Thyroid gland (tissue), 4 donors: Measurements from ENCODE around the gene ACTR10.

Experiments
- POLR2A ChIP-seq, 2 donors: fragments of 450-650 bp; IDR thresholded peaks; one replicate each; pipeline ENCODE4 v1.6.1; 2017; ENCODE audit warnings: antibody characterized with exemption in 2 of 2, mild to moderate bottlenecking in 2 of 2, moderate library complexity in 1 of 2
- TF ChIP-seq, protein P1 (sequence below), 6 experiments: fragments of 200-600 bp in 3 of 6; fragments of 450-650 bp in 3 of 6; sonication (generic) in 3 of 6; IDR thresholded peaks; one replicate each; pipeline ENCODE4 v1.5.1; 2016 to 2019; ENCODE audit warnings: antibody characterized with exemption in 6 of 6, mild to moderate bottlenecking in 2 of 6, inconsistent platforms in 1 of 6, moderate library complexity in 1 of 6

DNA sequence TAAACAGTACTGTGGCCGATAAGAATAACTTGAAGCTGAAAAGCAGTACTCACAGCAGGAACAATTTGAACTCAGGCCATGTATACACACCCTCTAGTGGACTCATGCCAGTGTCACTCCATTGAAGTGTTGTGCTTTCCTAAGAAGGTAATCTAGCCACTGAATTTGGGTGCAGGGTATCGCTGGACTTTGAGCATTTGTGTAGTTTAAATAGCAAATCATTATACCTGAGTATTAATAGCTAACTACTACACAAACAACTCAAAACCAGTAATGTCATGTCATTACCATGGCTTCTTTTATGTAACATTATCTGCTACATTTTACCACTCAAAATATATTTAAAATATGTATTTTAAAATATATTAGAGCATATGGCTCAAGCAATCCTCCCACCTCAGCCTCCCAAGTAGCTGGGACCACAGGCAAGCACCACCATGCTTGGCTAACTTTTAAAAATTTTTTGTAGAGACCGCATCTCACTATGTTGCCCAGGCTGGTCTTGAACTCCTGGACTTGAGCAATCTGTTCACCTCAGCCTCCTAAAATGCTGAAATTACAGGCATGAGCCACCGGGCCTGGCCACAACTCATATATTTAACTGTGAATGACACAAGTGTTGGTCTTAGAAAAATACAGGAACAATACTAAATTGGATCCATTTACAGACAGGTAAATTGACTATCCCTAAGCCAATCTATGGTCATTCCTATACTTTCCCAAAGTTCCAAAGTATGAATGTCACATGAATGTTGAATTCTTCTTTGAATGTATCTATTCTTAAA, 72.8 kb downstream of the ACTR10 start:
- TF ChIP-seq, protein P1, sequence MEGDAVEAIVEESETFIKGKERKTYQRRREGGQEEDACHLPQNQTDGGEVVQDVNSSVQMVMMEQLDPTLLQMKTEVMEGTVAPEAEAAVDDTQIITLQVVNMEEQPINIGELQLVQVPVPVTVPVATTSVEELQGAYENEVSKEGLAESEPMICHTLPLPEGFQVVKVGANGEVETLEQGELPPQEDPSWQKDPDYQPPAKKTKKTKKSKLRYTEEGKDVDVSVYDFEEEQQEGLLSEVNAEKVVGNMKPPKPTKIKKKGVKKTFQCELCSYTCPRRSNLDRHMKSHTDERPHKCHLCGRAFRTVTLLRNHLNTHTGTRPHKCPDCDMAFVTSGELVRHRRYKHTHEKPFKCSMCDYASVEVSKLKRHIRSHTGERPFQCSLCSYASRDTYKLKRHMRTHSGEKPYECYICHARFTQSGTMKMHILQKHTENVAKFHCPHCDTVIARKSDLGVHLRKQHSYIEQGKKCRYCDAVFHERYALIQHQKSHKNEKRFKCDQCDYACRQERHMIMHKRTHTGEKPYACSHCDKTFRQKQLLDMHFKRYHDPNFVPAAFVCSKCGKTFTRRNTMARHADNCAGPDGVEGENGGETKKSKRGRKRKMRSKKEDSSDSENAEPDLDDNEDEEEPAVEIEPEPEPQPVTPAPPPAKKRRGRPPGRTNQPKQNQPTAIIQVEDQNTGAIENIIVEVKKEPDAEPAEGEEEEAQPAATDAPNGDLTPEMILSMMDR (IDR thresholded peaks at IDR 0.05), result no peak
- TF ChIP-seq POLR2A (IDR thresholded peaks at IDR 0.05), result no peak
